Memory B cell (primary cell): ENCODE measurements around the gene MLEC.
A peak's percentile ranks its signal among the peaks of the same experiment; 100 is the strongest.
"Not testable (repeated sequence)": the region's sequence is repeated elsewhere in the genome, so short reads cannot be mapped to it uniquely, and the experiment has no call there.

ENCODE experiments used
- ATAC-seq: fragments of 150-1000 bp; cut with Tn5 transposase; 2 replicates; pipeline ENCODE4 v1.10.0; 2021; ENCODE audit warnings: low read depth, mild to moderate bottlenecking, moderate library complexity
- DNase-seq, 2 donors: peaks; one replicate each; pipeline ENCODE4 v3.0.0; 2022; ENCODE audit warnings: low spot score in 2 of 2
- H3K27ac Mint-ChIP-seq: one replicate; pipeline ENCODE4 v1.8.0; 2022; ENCODE audit warnings: mild to moderate bottlenecking, moderate library complexity, mixed read lengths
- H3K27me3 Mint-ChIP-seq: one replicate; pipeline ENCODE4 v1.8.0; 2022; ENCODE audit warnings: mixed read lengths
- H3K36me3 Mint-ChIP-seq: one replicate; pipeline ENCODE4 v1.8.0; 2022; ENCODE audit warnings: mild to moderate bottlenecking, mixed read lengths
- H3K4me1 Mint-ChIP-seq: one replicate; pipeline ENCODE4 v1.8.0; 2022; ENCODE audit warnings: mixed read lengths
- H3K4me3 Mint-ChIP-seq: one replicate; pipeline ENCODE4 v1.8.0; 2022; ENCODE audit warnings: mild to moderate bottlenecking, moderate library complexity, mixed read lengths
- H3K9me3 Mint-ChIP-seq: one replicate; pipeline ENCODE4 v1.8.0; 2022; ENCODE audit warnings: mixed read lengths

MLEC gene

DNA sequence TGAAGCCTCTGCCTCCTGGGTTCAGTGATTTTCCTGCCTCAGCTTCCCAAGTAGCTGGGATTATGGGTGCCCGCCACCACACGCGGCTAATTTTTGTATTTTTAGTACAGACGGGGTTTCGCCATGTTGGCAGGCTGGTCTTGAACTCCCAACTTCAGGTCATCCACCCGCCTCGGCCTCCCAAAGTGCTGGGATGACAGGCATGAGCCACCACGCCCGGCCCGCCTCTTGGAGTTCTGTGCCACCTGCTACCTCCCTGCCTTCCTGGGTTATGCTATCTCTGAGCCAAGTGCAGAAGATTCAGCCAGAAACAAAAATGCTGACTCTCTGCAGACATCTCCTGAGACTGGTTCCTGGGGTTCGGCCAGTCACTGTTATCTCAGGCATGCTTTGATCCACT, 33.3 kb upstream of the MLEC start:
- H3K27me3 Mint-ChIP-seq, result peaks cover 16% of the 10 kb centered on the region
- no peak overlapping the region for H3K4me3 Mint-ChIP-seq
- no peaks in the 10 kb centered on the region for H3K9me3 Mint-ChIP-seq
- peaks cover 10% of the 10 kb centered on the region for H3K4me1 Mint-ChIP-seq
- no peaks in the 10 kb centered on the region for H3K36me3 Mint-ChIP-seq
- ATAC-seq (no peak), DNase-seq (no peak)
- no peak overlapping the region for H3K27ac Mint-ChIP-seq

DNA sequence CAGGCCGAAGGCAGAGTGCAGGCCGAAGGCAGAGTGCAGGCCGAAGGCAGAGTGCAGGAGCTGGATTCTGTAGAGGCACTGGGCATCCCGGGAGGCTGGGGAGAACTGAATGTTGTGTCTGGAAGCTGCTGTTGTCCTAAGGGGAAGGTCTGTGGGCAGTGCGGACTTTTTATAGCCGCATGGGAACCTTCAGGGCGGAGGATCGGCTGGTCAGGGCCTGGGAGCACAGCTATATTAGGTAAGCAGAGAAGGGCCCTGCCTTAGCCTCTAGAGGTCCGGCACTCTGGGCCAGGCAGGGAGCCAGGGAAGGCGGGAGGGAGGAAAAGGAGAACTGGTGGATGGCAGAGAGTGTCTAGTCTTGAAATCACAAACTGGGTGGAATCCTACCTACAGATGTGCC, 32.3 kb upstream of the MLEC start:
- no peak overlapping the region for H3K27ac Mint-ChIP-seq
- H3K4me1 Mint-ChIP-seq, result peaks cover 6% of the 10 kb centered on the region
- no peaks in the 10 kb centered on the region for H3K9me3 Mint-ChIP-seq
- no peak for DNase-seq
- peaks cover 12% of the 10 kb centered on the region for H3K27me3 Mint-ChIP-seq
- no peak for ATAC-seq
- no peak overlapping the region for H3K4me3 Mint-ChIP-seq
- H3K36me3 Mint-ChIP-seq, result no peaks in the 10 kb centered on the region

DNA sequence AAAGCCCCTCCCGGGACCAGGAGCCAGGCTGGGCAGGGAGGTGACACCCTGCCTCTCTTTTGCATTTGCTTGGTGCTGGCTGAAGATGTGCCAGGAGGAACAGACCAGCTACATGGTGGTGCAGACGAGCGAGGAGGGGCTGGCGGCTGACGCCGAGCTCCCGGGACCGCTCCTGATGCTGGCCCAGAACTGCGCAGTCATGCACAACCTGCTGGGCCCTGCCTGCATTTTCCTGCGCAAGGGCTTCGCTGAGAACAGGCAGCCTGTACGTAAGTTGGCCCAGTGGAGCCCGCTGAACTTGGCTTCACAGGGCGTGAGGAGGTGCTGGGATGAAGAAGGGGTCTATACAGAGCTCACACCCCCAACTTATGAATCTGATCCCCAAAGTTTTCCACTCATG, 30.9 kb upstream of the MLEC start:
- H3K36me3 Mint-ChIP-seq, result no peaks in the 10 kb centered on the region
- H3K9me3 Mint-ChIP-seq, result no peaks in the 10 kb centered on the region
- no peak overlapping the region for H3K27ac Mint-ChIP-seq
- H3K27me3 Mint-ChIP-seq, result peaks cover 10% of the 10 kb centered on the region
- ATAC-seq, result no peak
- peaks cover 6% of the 10 kb centered on the region for H3K4me1 Mint-ChIP-seq
- H3K4me3 Mint-ChIP-seq, result no peak overlapping the region
- DNase-seq, result no peak

DNA sequence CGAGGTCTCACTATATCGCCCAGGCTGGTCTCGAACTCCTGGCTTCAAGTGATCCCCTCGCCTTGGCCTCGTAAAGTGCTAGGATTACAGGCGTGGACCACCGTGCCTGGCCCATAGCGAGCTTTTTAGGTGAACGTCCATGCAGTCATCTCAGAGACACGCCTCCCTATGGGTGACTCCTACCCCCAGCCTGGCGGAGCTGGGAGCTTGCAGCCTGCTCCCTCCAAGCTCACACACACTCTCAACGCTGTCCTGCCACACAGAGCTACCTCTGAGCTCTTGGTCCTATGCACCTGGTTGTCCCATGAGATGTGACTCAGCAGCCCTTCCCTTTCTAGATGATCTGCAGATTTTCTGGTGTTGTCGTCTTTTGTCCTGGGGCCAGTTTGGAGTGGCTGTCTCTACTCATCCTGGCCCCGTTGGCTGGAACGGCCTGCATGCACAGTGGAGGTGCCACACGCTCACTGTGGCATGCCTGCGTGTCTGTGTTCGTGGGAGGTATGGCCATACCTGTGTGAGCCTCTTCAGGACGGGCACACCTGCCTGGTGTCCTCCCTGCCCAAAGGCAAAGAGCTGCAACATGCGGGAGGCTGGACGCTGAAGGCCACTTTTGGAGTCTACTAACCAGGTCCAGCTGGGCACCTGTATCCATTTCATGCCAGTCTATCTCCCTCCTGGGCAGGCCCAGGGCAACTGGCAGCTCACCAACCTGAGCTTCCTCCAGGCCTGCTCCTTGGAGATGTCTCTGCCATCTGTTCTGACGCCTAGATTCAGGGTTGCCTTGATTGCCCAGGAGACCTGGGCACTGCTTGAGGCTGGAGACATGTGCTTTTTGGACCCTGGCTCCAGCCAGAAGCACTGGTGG, 28.4 kb upstream of the MLEC start:
- peaks cover 7% of the 10 kb centered on the region for H3K4me1 Mint-ChIP-seq
- no peaks in the 10 kb centered on the region for H3K9me3 Mint-ChIP-seq
- no peak for DNase-seq
- no peak for ATAC-seq
- no peak overlapping the region for H3K4me3 Mint-ChIP-seq
- H3K27me3 Mint-ChIP-seq, result peaks cover 2% of the 10 kb centered on the region
- H3K27ac Mint-ChIP-seq, result no peak overlapping the region
- H3K36me3 Mint-ChIP-seq, result no peaks in the 10 kb centered on the region

DNA sequence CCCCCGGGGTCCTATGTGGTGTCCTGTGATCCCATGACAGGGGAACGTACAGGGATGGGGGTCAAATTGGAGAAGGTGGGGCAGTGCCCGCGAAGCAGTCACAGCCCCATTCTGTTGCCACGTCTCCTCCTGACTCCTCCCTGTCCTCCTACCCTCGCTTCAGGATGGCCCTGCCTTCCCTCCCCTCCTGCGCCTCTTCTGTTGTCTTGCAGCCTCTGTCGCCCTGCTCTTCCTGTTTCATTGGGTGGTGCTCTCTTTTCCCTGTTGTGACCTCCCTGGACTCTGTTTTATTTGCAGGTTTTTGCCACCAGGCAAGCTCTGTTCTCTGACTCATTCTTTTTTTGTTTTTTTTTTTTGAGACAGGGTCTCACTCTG, 27.8 kb upstream of the MLEC start:
- DNase-seq (no peak), ATAC-seq (no peak)
- no peaks in the 10 kb centered on the region for H3K36me3 Mint-ChIP-seq
- H3K9me3 Mint-ChIP-seq, result no peaks in the 10 kb centered on the region
- peaks cover 2% of the 10 kb centered on the region for H3K27me3 Mint-ChIP-seq
- no peak overlapping the region for H3K4me3 Mint-ChIP-seq
- H3K4me1 Mint-ChIP-seq, result peaks cover 10% of the 10 kb centered on the region
- H3K27ac Mint-ChIP-seq, result no peak overlapping the region

DNA sequence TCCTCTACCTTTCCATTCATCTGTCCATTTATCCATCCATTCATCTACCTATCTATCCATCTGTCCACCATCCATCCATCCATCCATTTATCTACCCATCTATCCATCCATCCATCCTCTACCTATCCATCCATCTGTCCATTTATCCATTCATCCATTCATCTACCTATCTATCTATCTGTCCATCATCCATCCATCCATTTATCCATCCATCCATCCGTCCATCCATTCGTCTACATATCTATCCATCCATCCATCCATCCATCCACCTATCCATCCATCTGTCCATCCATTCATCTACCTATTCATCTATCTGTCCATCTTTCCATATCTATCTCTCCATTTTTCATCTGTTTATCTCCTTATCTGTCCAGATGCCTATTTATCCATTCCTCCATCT, 25.5 kb upstream of the MLEC start:
- Mint-ChIP-seq H3K4me1 (peaks cover 14% of the 10 kb centered on the region), H3K27ac (no peak overlapping the region), H3K9me3 (no peaks in the 10 kb centered on the region), H3K4me3 (no peak overlapping the region), H3K27me3 (peaks cover 2% of the 10 kb centered on the region), H3K36me3 (no peaks in the 10 kb centered on the region)
- no peak for DNase-seq
- no peak for ATAC-seq

DNA sequence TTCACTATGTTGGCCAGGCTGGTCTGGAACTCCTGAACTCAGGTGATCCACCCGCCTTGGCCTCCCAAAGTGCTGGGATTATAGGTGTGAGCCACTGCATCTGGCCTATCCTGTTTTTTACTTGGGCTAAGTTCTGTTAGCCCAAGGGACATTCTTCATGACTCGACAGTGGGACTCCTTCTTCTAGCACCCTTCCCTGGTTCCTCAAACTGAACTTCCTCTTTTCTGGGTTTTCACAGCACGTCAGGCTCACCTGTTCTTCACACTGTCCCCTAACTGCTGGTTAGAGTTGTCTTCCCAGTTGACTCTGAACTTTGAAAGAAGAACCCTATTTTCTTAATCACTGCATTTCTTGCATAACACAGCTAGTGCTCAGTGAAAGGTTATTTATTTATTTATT, 24.1 kb upstream of the MLEC start:
- peak overlapping the region; percentile 52 for H3K4me3 Mint-ChIP-seq
- H3K27ac Mint-ChIP-seq, result no peak overlapping the region

DNA sequence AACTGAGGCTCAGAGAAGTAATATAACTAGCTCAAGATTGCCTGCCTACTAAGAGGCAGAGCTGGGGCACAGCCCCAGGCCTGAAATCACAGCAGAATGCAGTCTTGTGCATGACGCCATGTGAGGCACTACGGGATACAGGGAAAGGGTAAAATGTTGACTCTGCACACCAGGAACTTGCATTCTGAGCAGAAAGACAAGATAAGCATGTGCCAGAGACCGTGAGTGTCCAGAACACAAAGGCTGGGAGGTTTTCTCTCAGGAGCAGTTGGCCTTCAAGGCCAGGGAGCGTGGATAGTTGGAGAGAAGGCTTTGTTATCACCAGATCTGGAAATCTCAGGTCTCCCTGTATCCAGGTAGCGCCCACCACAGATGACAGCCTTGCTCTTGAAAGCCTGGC, 23.2 kb upstream of the MLEC start:
- Mint-ChIP-seq H3K36me3 (no peaks in the 10 kb centered on the region), H3K4me1 (peaks cover 22% of the 10 kb centered on the region), H3K9me3 (no peaks in the 10 kb centered on the region), H3K27me3 (peaks cover 2% of the 10 kb centered on the region), H3K27ac (no peak overlapping the region), H3K4me3 (no peak overlapping the region)
- DNase-seq (no peak), ATAC-seq (no peak)

More for the DNA sequence above, 24.1 kb upstream of the MLEC start:
- Mint-ChIP-seq H3K9me3 (no peaks in the 10 kb centered on the region), H3K27me3 (peaks cover 2% of the 10 kb centered on the region), H3K4me1 (peaks cover 17% of the 10 kb centered on the region), H3K36me3 (no peaks in the 10 kb centered on the region)
- DNase-seq (peak in 1 of 2 donors; percentile 72), ATAC-seq (peak; percentile 100)

DNA sequence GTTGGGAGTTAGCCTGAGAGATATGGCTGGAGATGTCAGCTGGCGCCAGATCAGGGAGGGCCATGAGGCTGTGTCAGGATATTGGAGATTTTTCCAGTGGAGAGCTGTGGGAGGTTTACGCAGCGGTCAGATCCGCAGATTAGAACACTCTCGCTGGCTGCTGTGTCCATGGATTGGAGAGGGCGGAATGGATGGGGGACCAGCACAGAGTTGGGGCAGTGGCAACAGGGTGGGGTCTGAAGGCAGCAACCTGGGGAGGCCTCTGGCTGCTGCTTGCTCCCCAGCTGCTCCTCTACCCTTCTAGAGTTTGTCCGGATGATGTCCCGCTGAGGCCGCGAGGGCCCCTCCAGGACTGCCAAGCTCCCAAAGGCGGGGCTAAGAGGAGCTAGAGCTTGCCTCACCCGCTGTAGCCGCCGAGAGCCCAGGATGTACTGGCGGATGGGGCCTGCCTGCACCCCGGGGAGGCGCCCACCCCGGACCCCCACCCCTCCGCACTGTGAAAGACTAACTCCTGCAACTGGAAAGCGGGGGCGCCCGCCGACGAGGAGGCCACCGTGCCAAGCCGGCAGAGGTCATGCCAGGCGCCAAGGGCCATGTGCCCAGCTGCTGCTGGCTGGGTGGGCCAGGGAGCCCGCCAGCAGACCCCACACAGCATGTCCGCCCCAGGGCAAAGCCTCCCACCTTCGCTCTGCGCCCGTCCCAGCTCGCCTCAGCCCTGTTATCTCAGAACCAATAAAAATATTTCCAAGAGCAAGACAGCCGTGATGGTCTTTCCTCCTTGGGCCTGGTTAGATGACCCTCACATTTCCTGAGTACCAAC, 20.2 kb upstream of the MLEC start:
- ATAC-seq, result no peak
- DNase-seq, result no peak
- peak overlapping the region; percentile 7 for H3K27ac Mint-ChIP-seq
- no peaks in the 10 kb centered on the region for H3K36me3 Mint-ChIP-seq
- no peak overlapping the region for H3K4me3 Mint-ChIP-seq
- H3K9me3 Mint-ChIP-seq, result no peaks in the 10 kb centered on the region
- H3K4me1 Mint-ChIP-seq, result peaks cover 36% of the 10 kb centered on the region
- H3K27me3 Mint-ChIP-seq, result no peaks in the 10 kb centered on the region

DNA sequence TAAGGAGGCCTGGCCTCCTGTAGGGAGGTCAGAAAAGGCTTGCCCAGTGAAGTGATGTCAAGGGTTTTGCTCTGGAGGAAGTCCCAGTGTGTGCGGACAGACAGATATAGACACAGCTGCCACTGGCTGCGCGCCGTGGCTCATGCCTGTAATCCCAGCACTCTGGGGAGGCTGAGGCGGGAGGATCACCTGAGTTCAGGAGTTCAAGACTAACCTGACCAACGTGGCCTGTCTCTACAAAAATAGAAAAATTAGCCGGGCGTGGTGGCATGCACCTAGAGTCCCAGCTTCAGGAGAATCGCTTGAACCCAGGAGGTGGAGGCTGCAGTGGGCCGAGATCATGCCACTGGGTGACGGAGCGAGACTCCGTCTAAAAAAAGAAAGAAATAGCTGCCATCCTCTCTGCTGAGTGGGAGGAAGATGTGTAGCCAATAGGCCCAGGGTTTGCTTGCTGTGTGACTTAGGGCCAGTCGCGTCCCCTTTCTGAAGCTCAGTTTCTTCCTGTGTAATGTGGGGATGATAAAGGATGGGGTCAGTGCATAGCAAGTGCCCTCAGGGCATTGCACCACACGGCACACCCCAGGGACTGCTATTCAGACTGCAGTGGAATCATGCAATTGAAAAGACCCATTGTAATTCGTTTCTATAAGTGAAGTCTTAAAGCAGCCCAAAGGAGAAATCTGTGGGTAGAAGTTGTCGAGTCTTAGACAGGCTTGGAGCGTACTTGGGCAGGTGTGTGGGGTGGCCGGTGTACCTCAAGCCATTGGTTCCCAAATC, 18.7 kb upstream of the MLEC start:
- ATAC-seq, result no peak

DNA sequence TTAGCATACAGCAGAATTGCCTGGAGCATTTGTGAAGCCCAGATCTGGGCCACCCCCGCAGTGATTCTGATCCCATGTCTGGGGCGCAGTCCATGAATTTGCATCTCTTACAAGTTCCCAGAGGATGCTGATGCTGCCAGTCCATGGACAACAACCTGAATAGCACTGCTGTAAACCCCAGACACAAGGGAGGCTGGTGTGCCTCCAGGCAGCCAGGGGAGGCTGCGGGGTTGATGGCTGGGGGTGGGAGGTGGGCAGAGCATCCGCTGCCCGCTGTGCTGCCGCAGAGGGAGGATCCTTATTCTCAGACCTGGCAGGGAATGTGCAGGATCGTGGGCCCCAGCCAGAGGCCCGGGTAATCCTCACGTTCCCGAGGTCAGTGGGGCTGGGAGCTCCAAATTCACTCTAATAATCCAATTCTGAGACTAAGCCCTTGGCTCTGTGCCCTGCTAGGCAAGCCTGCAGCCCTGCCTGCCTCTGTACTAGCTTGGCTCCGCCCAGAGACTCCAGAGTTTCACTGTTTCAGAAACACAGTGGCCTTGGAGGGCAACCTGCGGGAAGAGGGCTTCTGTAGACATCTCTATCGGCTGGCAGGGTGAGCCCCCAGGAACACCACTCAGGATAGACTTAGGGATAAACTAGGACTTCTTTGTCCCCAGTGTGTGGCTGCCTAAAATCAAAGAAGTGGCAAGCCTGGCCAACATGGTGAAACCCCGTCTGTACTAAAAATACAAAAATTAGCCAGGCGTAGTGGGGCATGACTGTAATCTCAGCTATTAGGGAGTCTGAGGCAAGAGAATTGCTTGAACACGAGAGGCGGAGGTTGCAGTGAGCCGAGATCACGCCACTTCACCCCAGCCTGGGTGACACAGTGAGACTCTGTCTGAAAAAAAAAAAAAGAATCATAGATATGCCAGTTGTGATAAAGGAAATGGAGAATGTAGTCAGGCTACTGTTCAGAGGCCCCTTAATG, 17.8 kb upstream of the MLEC start:
- Mint-ChIP-seq H3K9me3 (no peaks in the 10 kb centered on the region), H3K36me3 (no peaks in the 10 kb centered on the region), H3K4me3 (peak overlapping the region; percentile 66), H3K4me1 (peaks cover 31% of the 10 kb centered on the region), H3K27me3 (no peaks in the 10 kb centered on the region), H3K27ac (no peak overlapping the region)
- ATAC-seq (peak; percentile 75), DNase-seq (peak in 1 of 2 donors; percentile 51)

More for the DNA sequence above, 18.7 kb upstream of the MLEC start:
- no peak overlapping the region for H3K27ac Mint-ChIP-seq
- H3K9me3 Mint-ChIP-seq, result no peaks in the 10 kb centered on the region
- H3K27me3 Mint-ChIP-seq, result no peaks in the 10 kb centered on the region
- peaks cover 32% of the 10 kb centered on the region for H3K4me1 Mint-ChIP-seq
- no peaks in the 10 kb centered on the region for H3K36me3 Mint-ChIP-seq
- H3K4me3 Mint-ChIP-seq, result no peak overlapping the region
- no peak for DNase-seq

DNA sequence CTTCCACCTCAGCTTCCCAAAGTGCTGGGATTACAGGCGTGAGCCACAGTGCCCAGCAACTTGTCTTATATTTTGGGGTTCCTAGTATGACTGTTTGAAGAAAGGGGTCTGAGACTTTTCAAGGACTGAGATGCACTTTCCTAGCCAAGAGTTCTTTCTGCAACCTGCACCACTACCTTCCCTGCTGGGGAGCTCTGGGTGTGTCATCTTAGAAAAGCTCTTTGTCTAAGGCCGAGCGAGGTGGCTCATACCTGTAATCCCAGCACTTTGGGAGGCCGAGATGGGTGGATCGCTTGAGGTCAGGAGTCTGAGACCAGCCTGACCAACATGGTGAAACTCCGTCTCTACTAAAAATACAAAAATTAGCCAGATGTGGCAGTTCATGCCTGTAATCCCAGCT, 16.7 kb upstream of the MLEC start:
- not testable (repeated sequence) for H3K27me3 Mint-ChIP-seq, DNase-seq, H3K36me3 Mint-ChIP-seq, H3K27ac Mint-ChIP-seq, H3K4me3 Mint-ChIP-seq, H3K9me3 Mint-ChIP-seq, ATAC-seq
- peaks cover 34% of the 10 kb centered on the region for H3K4me1 Mint-ChIP-seq

DNA sequence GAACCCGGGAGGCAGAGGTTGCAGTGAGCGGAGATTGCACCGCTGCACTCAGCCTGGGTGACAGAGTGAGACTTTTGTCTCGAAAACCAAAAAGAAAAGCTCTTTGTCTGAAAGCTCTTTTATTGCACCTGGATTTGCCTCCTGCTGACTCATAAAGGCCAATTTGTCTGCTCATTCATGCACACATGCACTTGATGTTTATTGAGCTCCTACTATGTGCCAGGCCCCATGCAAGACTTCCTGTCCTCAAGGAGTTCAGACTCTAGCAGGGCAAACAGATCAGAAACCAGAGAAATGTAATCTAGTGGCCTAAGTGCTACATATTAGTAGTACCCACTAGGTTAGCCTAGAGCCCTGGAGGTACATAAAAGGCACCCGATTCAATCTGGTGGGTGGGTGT, 16.3 kb upstream of the MLEC start:
- Mint-ChIP-seq H3K4me1 (peaks cover 36% of the 10 kb centered on the region), H3K27ac (no peak overlapping the region), H3K27me3 (no peaks in the 10 kb centered on the region), H3K36me3 (no peaks in the 10 kb centered on the region), H3K9me3 (no peaks in the 10 kb centered on the region), H3K4me3 (no peak overlapping the region)
- DNase-seq (no peak), ATAC-seq (no peak)
